ENCODE measurements around the gene HOXB7. TPM values are rescaled to one million over a fixed set of nuclear protein-coding genes. Genes with fewer than 3 reads are reported as not detected.
A peak's percentile ranks its signal among the peaks of the same experiment; 100 is the strongest.

Gene HOXB7
- total RNA-seq, 4 donors from 2014 or later: 10.7 to 22.8 (median 19.0) TPM

- no peaks in the 10 kb centered on the region for H3K36me3 ChIP-seq
- no peaks in the 10 kb centered on the region for H3K9me3 ChIP-seq
- peaks cover 0 to 32% (median 5%) of the 10 kb centered on the region in 4 donors for H3K4me1 ChIP-seq
- H3K27ac ChIP-seq: peak overlapping the region in 2 of 4 donors; percentile 17 to 40
- TF ChIP-seq POLR2A (IDR thresholded peaks at IDR 0.05) (no peak), CTCF (IDR thresholded peaks at IDR 0.05) (no peak)
- peak overlapping the region in 2 of 4 donors; percentile 35 to 39 for H3K4me3 ChIP-seq
- DNase-seq: peak in 1 of 3 donors; percentile 17
- H3K27me3 ChIP-seq: peaks cover 0 to 28% of the 10 kb centered on the region in 2 donors
Measured at GRCh38 chr17:48642843-48643696, 32.3 kb upstream of the HOXB7 start.

GRCh38 chr17:48642059-48642842 is 31.4 kb upstream of the HOXB7 start:
- Histone ChIP-seq H3K4me1 (peaks cover 0 to 35% (median 5%) of the 10 kb centered on the region in 4 donors), H3K36me3 (no peaks in the 10 kb centered on the region), H3K27ac (peak overlapping the region in 2 of 4 donors; percentile 17 to 40), H3K27me3 (peaks cover 0 to 33% of the 10 kb centered on the region in 2 donors), H3K4me3 (peak overlapping the region in 2 of 4 donors; percentile 35 to 39), H3K9me3 (no peaks in the 10 kb centered on the region)
- DNase-seq: peak in 2 of 3 donors; percentile 65 to 84
- TF ChIP-seq CTCF (IDR thresholded peaks at IDR 0.05) (peak in 3 of 6 experiments; percentile 16 to 23 (median 18)), POLR2A (IDR thresholded peaks at IDR 0.05) (peak; percentile 12 to 18)

- no peaks in the 10 kb centered on the region for H3K36me3 ChIP-seq
- no peaks in the 10 kb centered on the region for H3K9me3 ChIP-seq
- H3K4me3 ChIP-seq: peak overlapping the region in 2 of 4 donors; percentile 35 to 39
- peaks cover 0 to 32% of the 10 kb centered on the region in 2 donors for H3K27me3 ChIP-seq
- TF ChIP-seq POLR2A (IDR thresholded peaks at IDR 0.05) (no peak), CTCF (IDR thresholded peaks at IDR 0.05) (no peak)
- H3K27ac ChIP-seq: peak overlapping the region in 2 of 4 donors; percentile 7 to 40
- peak in 1 of 3 donors; percentile 40 for DNase-seq
- H3K4me1 ChIP-seq: peaks cover 0 to 40% (median 3%) of the 10 kb centered on the region in 4 donors
Measured at GRCh38 chr17:48641541-48642058, 30.8 kb upstream of the HOXB7 start.

- Histone ChIP-seq H3K4me1 (peaks cover 0 to 47% (median 0%) of the 10 kb centered on the region in 4 donors), H3K4me3 (no peak overlapping the region), H3K9me3 (no peaks in the 10 kb centered on the region), H3K27me3 (peaks cover 0 to 24% of the 10 kb centered on the region in 2 donors), H3K36me3 (no peaks in the 10 kb centered on the region), H3K27ac (peak overlapping the region in 2 of 4 donors; percentile 0 to 7)
- no peak for TF ChIP-seq POLR2A (IDR thresholded peaks at IDR 0.05)
- no peak for TF ChIP-seq CTCF (IDR thresholded peaks at IDR 0.05)
- no peak for DNase-seq
Measured at GRCh38 chr17:48640858-48641180, 30.0 kb upstream of the HOXB7 start.

Measured in Peyer's patch (tissue), 4 donors.